NCI-H82 treated with DMSO at 0.1 percent for 48 hours (cell line): ENCODE measurements around the gene PKP3.
"Not testable (repeated sequence)": the region's sequence is repeated elsewhere in the genome, so short reads cannot be mapped to it uniquely, and the experiment has no call there.

ENCODE experiments used
- DNase-seq: peaks from one replicate; lab custom pipeline; 2025; ENCODE audit not compliant: unreplicated experiment; lab: John Stamatoyannopoulos, UW

PKP3 gene

DNA sequence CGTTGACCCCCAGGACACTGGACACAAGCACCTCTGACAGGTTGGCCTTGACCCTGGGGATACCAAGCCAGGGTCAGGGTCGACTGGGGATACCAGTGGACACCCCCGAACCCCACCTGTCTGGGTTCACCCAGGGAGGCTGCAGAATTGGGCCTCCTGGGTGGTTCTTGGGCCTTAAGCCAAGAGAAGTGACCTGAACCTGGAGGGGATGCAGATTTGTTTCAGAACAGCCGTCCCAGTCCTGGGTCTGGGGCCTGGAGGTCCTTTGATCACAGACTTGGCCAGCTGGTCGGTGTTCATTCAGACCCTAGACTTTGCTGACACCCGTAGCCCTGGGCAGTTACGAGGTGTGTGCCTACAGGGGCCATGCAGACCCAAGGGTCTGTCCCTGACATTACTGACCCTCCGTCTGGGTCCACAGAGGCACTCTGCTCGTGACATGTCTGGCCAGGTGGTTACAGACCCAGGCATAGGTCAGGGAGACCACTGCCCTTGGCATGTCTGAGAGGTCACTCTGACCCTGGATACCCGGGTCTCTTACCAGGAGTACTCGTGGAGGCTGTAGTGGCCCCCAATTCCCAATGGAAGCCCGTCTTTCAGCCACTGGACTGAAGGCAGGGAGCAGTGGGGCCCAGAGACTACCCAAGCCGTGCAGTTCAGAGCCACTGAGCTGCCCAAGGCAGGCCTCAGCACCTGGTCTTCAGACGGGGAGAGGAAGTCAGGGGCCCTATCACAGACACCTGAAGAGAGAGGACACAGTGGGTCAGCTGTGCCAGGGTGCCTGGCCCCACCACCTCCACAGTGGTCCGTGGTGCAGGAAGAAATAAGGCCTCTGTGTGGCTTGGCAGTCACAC is 14.4 kb downstream of the PKP3 start:
- DNase-seq = no peak

DNA sequence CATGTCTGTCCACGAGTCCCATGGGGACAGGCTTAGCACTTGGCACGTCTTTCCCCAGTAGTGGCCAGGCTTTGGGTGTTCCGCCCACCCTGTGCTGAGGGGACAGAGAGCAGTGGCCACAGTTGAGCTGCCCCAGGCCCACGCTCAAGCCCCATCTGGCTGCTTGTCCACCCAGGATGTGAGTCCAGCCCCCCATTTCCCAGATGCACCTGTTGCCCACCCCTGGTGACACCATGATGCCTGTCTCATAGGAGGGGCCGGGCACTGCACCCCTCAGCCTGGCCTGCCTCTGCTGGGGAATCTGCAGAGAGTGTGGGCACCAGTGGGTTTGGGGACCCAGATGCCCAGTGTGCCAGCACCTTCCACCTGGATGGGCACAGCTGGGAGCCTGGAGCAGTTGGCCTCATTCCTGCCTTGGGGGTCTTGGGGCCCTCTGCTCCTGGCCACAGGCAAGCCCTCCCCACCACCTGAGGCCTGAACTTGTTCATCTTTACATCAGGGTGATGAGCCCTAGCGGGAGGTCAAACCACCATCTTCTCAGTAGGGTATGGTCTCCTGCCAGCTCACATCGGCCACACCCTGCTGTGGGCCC is 15.1 kb downstream of the PKP3 start:
- no peak for DNase-seq

DNA sequence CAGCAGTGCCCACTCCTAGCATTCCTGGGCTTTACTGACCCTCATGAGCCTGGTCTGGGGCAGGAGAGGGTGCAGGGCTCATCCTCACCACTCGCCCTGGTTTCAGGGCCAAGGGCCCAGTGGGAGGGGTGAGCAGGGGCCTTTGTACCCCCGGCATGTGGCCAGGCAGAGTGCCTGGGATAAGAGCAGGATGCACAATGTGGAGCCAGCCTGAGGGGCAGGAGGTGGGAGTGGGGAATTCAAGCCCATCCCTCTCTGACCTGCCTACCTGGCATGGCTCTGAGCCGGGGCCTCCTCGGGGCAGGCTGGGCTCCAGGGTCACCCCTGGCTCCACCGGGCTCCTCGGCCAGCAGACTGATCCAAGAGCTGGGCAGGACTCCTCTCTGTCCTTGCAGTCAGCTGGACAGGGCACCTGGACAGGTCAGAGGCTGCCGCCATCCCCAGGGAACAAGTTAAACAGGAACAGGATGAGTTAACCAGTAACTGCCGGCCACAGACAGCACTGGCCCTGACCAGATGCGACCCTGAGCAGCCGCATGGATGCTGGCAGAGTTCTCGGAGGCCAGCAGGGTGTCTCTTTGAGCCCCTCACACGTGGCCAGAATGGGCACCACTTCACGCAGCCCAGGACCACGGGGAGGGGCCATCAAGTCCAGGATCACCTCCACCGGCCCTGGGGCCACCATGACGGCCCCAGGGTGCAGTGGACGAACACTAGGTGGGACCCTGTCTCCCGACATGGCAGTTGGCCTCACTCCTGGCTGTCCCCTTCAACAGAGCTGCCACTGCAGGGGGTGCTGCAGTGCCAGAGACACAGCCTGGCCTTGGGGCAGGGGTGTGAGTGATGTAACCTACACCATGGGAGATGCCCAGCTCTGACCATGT is 15.8 kb downstream of the PKP3 start:
- DNase-seq = no peak

DNA sequence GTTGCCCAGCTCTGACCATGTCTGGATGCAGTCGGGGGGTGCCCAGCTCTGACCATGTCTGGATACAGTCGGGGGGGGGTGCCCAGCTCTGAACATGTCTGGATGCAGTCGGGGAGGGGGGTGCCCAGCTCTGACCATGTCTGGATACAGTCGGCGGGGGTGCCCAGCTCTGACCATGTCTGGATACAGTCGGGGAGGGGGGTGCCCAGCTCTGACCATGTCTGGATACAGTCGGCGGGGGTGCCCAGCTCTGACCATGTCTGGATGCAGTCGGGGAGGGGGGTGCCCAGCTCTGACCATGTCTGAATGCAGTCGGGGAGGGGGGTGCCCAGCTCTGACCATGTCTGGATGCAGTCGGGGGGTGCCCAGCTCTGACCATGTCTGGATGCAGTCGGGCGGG is 16.7 kb downstream of the PKP3 start:
- DNase-seq = not testable (repeated sequence)

DNA sequence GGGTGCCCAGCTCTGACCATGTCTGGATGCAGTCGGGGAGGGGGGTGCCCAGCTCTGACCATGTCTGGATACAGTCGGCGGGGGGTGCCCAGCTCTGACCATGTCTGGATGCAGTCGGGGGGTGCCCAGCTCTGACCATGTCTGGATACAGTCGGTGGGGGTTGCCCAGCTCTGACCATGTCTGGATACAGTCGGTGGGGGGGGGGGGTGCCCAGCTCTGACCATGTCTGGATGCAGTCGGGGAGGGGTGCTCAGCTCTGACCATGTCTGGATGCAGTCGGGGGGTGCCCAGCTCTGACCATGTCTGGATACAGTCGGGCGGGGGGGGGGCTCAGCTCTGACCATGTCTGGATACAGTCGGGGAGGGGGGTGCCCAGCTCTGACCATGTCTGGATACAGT is 17.5 kb downstream of the PKP3 start:
- not testable (repeated sequence) for DNase-seq

DNA sequence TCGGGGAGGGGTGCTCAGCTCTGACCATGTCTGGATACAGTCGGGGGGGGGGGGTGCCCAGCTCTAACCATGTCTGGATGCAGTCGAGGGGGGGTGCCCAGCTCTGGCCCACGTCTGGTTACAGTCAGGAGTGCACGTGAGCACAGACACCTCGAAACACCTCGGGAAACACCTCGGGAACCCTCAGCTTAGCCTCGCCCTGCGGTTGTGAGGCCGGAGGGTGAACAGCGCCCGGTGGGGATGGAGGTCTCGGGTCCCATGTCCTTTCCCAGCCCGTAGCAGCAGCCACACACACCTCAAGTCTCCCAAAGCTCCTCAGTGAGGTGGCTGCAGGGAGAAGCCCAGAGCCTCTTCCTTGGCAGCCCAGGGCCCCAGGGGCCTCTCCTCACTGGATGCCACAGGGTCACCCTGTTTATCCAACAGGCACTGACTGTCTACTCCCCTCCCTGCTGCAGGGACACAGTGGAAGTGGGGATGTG is 18.7 kb downstream of the PKP3 start:
- DNase-seq = no peak

DNA sequence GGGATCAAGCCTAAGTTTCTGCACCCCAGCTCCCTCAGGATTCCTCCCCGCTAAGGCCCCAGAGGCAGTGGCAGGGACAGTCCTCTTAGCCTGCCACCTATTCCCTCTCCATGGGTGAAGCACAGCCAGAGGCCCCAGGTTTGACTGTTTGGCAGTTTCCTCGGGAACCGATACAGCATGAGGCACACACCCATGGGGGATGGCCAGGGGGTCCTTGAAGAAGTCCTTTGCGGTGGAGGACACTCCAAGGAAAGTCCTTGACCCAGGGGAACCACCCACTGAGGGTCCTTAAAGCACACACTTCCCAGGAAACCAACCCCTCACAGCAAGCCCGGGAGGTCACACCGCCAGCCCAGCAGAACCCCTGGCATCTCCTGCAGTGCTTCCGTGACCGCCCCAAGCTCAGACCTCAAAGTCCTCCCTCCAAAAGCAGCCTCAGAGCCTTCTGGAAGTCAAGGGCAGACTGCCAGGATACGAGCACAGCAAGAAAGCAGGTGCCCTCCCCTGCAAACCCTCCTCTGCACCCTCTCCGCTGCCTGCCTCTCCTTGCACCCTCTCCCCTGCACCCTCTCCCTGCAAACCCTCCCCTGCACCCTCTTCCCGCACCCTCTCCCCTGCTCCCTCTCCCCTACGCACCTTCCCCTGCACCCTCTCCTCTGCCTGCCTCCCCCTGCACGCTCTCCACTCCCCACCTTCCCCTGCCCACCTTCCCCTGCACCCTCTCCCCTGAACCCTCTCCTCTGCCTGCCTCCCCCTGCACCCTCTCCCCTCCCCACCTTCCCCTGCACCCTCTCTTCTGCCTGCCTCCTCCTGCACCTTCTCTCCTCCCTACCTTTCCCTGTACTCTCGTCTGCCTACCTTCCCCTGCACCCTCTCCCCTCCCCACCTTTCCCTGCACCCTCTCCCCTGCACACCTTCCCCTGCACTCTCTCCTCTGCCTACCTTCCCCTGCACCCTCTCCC is 19.4 kb downstream of the PKP3 start:
- no peak for DNase-seq

DNA sequence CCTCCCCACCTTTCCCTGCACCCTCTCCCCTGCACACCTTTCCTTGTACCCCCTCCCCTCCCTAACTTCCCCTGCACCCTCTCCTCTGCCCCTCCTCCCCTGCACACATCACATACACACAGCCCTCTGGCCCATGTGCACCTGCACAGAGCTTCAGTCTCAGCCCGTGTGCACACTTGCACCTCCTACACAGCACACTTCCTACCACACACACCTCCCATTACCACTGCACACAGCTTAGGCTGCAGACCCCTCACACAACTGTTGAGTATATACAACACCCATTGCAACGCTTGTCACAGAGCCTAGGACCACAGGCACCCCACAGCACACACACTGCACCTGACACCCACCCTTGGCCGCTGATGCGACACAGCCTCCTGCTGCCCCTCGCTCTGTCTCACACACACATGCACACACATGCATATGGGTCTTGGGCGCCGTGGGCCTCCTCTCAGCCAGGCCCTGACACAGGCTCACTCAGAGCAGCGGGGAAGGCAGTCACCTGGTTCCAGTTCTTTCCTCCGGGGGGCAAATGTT is 20.4 kb downstream of the PKP3 start:
- no peak for DNase-seq

DNA sequence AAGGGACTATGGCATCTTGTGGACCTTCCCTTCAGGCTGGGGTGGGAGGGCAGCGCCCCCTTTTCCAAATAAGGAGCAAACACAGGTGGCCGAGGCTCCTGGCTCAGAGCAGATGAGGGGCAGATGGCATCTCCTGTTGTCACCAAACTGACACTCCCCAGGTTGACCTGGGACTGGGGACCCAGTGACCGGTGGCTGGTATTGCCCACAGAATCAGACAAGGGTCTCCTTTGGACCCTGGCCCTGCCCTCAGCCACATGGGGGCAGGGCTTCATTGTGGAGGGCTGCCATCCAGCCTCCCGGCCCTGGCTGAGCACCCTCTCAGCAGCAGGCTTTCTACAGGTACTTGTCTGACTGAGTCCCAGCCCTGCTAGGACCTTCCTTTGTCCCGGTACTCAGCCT is 21.6 kb downstream of the PKP3 start:
- DNase-seq = no peak

DNA sequence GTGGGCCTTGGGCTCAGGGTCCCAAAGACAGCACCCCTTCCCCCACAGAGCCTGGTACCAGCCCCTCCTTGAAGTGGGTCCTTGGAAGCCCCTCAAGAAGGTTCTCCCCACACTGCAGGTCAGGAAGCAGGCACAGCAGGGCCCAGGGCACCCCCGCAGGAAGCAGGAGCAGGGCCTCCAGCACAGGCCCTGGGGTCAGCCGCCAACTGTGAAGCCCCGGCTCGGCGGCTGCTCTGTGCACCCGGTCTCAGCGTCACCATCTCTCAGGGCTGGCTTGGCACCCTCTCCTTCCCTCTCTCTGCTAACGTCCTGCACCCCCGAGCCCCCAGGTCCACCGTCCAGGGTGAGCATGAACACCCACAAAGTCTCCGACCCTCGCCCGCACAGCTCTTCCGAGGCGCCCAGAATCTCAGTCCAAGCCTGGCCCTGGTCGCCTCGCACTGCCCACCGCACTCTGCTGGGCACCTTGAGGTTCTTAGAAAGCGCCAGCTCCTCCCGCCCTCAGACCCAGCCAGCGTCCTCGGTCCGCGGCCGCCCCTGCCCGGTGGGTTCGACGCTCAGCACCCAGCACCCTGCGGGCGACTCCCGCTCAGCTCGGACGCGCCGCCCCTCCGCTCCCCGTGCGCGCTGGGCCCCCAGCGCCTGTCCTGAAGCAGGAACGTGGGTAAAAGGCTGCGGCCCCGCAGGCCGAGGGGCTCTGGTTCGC is 22.2 kb downstream of the PKP3 start:
- DNase-seq = no peak

DNA sequence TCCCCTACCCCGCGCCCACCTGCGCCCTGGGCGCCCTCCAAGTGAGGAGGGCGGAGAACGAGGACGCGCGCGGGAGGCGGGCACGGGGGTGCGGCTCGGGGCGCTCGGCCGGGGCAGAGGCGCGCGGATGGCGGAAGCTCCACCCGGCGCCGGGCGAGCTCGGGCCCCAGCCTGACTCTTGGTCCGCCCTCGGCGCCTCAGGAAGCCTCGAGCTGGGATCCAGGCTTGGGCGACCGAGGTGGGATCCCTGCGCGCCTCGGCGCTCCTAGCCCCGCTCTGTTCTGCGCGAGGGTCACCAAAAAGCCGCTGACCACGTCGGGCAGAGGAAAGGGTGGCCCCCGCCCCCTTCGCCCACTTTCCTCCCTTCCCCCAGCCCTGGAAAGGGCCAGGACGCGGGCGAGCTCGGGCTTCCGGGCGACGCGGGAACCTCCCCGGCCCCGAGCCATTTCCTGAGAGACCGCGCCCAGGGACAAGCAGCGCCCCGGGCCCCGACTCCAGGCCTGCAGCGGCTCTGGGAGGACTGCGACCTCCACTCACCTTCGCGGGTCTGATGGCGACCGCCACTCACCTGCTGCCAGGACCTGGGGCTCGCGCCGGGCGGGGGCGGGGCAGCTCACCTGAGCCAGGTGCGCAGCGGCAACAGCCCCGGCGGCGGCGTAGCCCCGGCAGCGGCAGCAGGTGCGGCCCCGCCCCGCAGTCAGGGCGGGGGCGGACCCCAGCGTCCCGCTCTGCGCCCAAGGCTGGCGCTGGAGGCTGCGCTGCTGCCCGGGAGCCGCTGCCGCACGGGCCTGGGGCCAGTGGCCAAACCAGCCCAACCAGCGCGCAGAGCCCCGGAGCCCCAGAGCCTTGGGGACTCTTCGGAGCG is 23.0 kb downstream of the PKP3 start:
- no peak for DNase-seq

DNA sequence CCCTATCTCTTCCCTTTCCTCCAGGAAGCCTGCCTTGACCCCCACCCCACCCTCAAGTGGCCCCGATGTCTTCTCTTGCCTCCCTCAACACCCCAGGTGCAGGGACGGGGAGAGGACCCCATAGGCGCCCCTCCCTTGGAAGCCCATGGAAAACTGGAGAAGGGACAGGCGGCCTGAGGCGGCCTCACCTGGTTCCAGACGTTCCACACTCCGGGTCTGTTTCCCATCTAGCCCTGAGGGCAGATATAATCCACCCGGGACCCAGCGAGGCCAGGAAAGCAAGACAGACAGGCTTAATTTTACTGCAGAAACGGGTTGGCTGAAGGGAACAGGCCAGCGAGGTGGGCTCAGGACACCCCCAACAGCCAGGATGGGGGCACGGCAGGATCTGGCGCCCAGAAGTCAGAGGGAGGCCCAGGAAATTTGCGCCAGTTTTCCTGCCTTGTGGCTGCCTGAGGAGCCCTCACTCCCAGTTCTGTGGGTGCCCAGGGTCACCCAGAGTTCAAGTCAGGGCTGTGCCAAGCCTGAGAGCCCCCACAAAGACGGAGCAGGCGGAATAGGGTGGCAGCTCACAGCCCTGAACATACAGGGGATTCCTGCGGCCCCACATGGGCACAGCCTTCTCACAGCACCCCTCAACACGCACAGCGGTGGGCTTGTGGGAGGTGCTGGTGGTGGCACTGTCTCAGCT is 23.8 kb downstream of the PKP3 start:
- no peak for DNase-seq

DNA sequence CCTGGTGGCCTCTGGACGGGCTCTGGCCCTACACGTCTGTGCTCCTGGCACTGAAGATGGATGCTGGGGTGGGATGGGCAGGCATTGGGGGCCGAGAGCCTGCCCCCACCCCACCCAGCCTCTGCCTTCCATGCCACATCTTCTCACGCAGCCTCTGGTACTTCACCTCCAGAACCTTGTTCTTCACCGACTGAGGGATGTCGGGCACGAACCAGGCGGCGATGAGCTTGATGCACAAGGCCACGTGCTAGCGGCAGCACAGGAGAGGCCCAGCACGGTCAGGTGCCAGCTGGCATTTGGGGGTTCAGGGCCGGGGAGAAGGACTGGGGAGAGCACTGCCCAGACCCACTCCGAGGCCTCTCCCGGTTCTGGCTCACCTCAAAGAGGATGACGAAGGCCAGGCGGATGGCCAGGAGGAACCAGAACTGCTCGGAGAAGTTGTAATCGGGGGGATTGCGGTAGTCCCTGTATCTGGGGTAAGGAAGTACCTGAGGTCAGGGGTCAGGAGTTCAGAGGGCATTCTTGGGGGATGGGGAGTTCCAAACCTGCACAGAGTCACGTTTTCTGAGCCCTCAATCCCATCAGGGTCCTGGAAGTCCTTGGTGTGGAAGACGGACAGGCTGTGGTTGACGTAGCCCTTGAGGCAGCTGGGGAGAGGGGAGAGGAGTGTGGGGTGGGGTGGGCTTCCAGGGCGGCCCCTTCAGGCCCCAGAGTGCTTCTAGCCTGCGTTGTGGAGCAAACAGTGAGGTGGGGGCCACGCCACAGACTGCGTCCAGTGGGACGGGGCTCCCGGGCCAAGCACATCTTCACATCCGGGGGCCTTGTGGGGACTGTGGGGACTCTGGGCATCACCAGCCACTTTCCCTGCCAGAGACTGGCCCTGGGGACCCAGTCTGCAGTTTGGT is 24.6 kb downstream of the PKP3 start:
- DNase-seq = no peak

DNA sequence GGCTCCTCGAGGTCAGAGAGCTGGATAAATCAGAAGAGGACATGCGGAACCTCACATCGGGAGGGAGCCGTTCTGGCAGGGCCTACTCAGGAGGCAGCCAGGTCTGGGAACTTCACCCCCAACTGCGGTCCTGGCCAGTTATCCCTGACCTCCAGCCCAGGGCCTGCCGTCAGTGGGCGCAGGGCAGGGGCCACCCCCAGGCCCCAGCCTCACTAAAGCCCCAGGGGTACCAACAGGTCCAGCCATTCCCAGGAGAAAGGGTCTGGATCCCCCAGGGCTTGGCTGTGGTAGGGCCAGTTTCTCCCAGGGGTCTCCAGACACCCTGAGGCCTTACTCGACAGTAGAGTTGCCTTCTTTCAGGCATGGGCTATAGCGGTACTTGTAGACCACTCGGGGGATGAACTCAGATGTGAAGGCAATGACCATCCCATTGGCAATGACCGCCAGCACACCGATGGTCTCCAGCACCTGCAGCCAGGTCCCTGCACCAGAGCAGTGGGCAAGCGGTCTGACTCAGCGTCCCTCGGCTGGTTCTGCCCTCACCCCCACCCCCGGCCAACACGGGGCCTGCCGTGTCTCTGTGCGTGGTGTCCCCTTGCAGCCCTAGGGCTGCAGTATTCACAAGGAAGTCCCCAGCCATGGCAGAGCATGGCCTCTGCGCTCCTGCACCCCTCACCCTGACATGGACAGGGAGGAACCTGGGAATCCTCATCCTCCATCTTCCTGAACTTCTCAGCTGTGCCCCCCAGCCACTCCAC is 25.4 kb downstream of the PKP3 start:
- DNase-seq = no peak

DNA sequence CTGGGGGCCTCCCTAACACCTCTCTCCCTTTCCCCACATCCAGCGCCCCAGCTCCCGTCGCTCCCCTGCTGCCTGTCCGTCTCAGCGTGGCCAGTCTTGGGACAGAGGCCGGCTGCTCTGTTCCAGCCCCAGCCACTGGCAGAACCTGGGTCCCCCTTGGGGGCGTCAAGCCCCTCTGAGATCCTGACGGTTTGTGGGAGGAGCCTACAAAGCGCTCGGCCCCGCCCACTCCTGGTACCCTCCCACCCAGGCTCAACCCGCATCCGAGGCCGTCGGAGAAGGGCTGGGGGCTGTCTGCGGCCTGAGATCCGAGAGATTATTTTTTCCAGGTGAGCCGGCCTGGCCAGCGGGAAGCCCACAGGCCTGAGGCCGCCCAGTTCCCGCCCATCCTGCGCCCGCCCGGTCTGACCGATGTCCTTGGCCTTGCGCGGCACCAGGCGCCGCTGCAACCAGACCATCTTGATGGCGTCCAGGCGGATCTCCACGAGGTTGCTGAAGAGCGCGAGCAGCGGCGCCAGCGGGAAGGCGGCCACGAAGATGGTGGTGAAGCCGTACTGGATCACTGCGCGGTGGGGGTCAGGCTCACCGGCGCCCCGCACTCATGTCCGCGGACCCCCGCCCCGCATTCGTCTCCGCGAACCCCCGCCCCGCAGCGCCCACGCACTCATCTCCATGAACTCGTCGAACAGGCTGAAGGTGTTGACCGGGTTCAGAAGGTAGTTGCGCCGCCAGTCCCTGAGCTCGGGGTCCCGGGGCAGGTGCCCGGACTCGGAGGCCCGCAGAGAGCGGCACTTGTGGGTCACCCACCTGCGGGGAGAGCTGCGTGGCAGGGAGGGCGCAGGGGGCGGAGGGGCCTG is 26.3 kb downstream of the PKP3 start:
- no peak for DNase-seq
